ENCODE results near the gene ELOVL5. TPM values are rescaled to one million over a fixed set of nuclear protein-coding genes. Genes with fewer than 3 reads are reported as not detected.

The ELOVL5 gene
- total and polyA plus RNA-seq, 2 donors: 62.8 to 75.6 TPM

GRCh38 chr6:53382421-53382820, 33.7 kb upstream of the ELOVL5 start:
- Histone ChIP-seq H3K36me3 (ENCODE audit: control insufficient read depth in 2 of 2, insufficient read depth in 2 of 2, low read length in 1 of 2) (no peaks in the 10 kb centered on the region), H3K9me3 (ENCODE audit: control insufficient read depth in 2 of 2, insufficient read depth in 1 of 2, low read length in 1 of 2) (peaks cover 0 to 7% of the 10 kb centered on the region in 2 donors), H3K4me1 (ENCODE audit: control insufficient read depth in 2 of 2, insufficient read depth in 2 of 2, low read length in 2 of 2) (no peaks in the 10 kb centered on the region), H3K4me3 (ENCODE audit: low read length in 2 of 2) (no peak overlapping the region), H3K27me3 (ENCODE audit: control insufficient read depth in 2 of 2, insufficient read depth in 1 of 2, low read length in 1 of 2) (no peaks in the 10 kb centered on the region), H3K27ac (ENCODE audit: low read depth in 1 of 2, low read length in 1 of 2) (no peak overlapping the region)
- 97% methylated on average over 5 of the region's 5 CpGs for WGBS
- no peak for DNase-seq (ENCODE audit: low read depth in 6 of 9, low spot score in 9 of 9)

GRCh38 chr6:53378208-53378607, 29.5 kb upstream of the ELOVL5 start:
- Histone ChIP-seq H3K36me3 (ENCODE audit: control insufficient read depth in 2 of 2, insufficient read depth in 2 of 2, low read length in 1 of 2) (no peaks in the 10 kb centered on the region), H3K9me3 (ENCODE audit: control insufficient read depth in 2 of 2, insufficient read depth in 1 of 2, low read length in 1 of 2) (peaks cover 0 to 7% of the 10 kb centered on the region in 2 donors), H3K27ac (ENCODE audit: low read depth in 1 of 2, low read length in 1 of 2) (no peak overlapping the region), H3K4me3 (ENCODE audit: low read length in 2 of 2) (no peak overlapping the region), H3K27me3 (ENCODE audit: control insufficient read depth in 2 of 2, insufficient read depth in 1 of 2, low read length in 1 of 2) (no peaks in the 10 kb centered on the region), H3K4me1 (ENCODE audit: control insufficient read depth in 2 of 2, insufficient read depth in 2 of 2, low read length in 2 of 2) (no peaks in the 10 kb centered on the region)
- no peak for DNase-seq (ENCODE audit: low read depth in 6 of 9, low spot score in 9 of 9)
- WGBS: 97% methylated on average over 7 of the region's 7 CpGs

- no peak for DNase-seq (ENCODE audit: low read depth in 6 of 9, low spot score in 9 of 9)
- 80% methylated on average over 3 of the region's 3 CpGs for WGBS
- no peaks in the 10 kb centered on the region for H3K27me3 ChIP-seq (ENCODE audit: control insufficient read depth in 2 of 2, insufficient read depth in 1 of 2, low read length in 1 of 2)
Measured at GRCh38 chr6:53377793-53378192, 29.0 kb upstream of the ELOVL5 start.

GRCh38 chr6:53377289-53377688, 28.5 kb upstream of the ELOVL5 start:
- no peak overlapping the region for H3K27ac ChIP-seq (ENCODE audit: low read depth in 1 of 2, low read length in 1 of 2)
- no peaks in the 10 kb centered on the region for H3K36me3 ChIP-seq (ENCODE audit: control insufficient read depth in 2 of 2, insufficient read depth in 2 of 2, low read length in 1 of 2)
- WGBS: 100% methylated on average over 1 of the region's 1 CpG
- H3K9me3 ChIP-seq (ENCODE audit: control insufficient read depth in 2 of 2, insufficient read depth in 1 of 2, low read length in 1 of 2): peaks cover 0 to 3% of the 10 kb centered on the region in 2 donors
- H3K4me1 ChIP-seq (ENCODE audit: control insufficient read depth in 2 of 2, insufficient read depth in 2 of 2, low read length in 2 of 2): no peaks in the 10 kb centered on the region
- no peak for DNase-seq (ENCODE audit: low read depth in 6 of 9, low spot score in 9 of 9)
- no peak overlapping the region for H3K4me3 ChIP-seq (ENCODE audit: low read length in 2 of 2)
- no peaks in the 10 kb centered on the region for H3K27me3 ChIP-seq (ENCODE audit: control insufficient read depth in 2 of 2, insufficient read depth in 1 of 2, low read length in 1 of 2)

More at GRCh38 chr6:53377793-53378192, 29.0 kb upstream of the ELOVL5 start:
- Histone ChIP-seq H3K27ac (ENCODE audit: low read depth in 1 of 2, low read length in 1 of 2) (no peak overlapping the region), H3K36me3 (ENCODE audit: control insufficient read depth in 2 of 2, insufficient read depth in 2 of 2, low read length in 1 of 2) (no peaks in the 10 kb centered on the region), H3K9me3 (ENCODE audit: control insufficient read depth in 2 of 2, insufficient read depth in 1 of 2, low read length in 1 of 2) (peaks cover 0 to 6% of the 10 kb centered on the region in 2 donors), H3K4me1 (ENCODE audit: control insufficient read depth in 2 of 2, insufficient read depth in 2 of 2, low read length in 2 of 2) (no peaks in the 10 kb centered on the region), H3K4me3 (ENCODE audit: low read length in 2 of 2) (no peak overlapping the region)

- Histone ChIP-seq H3K27ac (ENCODE audit: low read depth in 1 of 2, low read length in 1 of 2) (no peak overlapping the region), H3K36me3 (ENCODE audit: control insufficient read depth in 2 of 2, insufficient read depth in 2 of 2, low read length in 1 of 2) (no peaks in the 10 kb centered on the region), H3K4me1 (ENCODE audit: control insufficient read depth in 2 of 2, insufficient read depth in 2 of 2, low read length in 2 of 2) (no peaks in the 10 kb centered on the region), H3K4me3 (ENCODE audit: low read length in 2 of 2) (no peak overlapping the region), H3K27me3 (ENCODE audit: control insufficient read depth in 2 of 2, insufficient read depth in 1 of 2, low read length in 1 of 2) (no peaks in the 10 kb centered on the region), H3K9me3 (ENCODE audit: control insufficient read depth in 2 of 2, insufficient read depth in 1 of 2, low read length in 1 of 2) (peaks cover 0 to 3% of the 10 kb centered on the region in 2 donors)
- 97% methylated on average over 5 of the region's 5 CpGs for WGBS
- DNase-seq (ENCODE audit: low read depth in 6 of 9, low spot score in 9 of 9): no peak
Measured at GRCh38 chr6:53376661-53377226, 28.0 kb upstream of the ELOVL5 start.

GRCh38 chr6:53375847-53376246, 27.1 kb upstream of the ELOVL5 start:
- Histone ChIP-seq H3K4me3 (ENCODE audit: low read length in 2 of 2) (no peak overlapping the region), H3K27me3 (ENCODE audit: control insufficient read depth in 2 of 2, insufficient read depth in 1 of 2, low read length in 1 of 2) (no peaks in the 10 kb centered on the region), H3K4me1 (ENCODE audit: control insufficient read depth in 2 of 2, insufficient read depth in 2 of 2, low read length in 2 of 2) (no peaks in the 10 kb centered on the region), H3K36me3 (ENCODE audit: control insufficient read depth in 2 of 2, insufficient read depth in 2 of 2, low read length in 1 of 2) (no peaks in the 10 kb centered on the region), H3K27ac (ENCODE audit: low read depth in 1 of 2, low read length in 1 of 2) (no peak overlapping the region), H3K9me3 (ENCODE audit: control insufficient read depth in 2 of 2, insufficient read depth in 1 of 2, low read length in 1 of 2) (no peaks in the 10 kb centered on the region)
- no peak for DNase-seq (ENCODE audit: low read depth in 6 of 9, low spot score in 9 of 9)

- peaks cover 0 to 2% of the 10 kb centered on the region in 2 donors for H3K4me1 ChIP-seq (ENCODE audit: control insufficient read depth in 2 of 2, insufficient read depth in 2 of 2, low read length in 2 of 2)
- H3K9me3 ChIP-seq (ENCODE audit: control insufficient read depth in 2 of 2, insufficient read depth in 1 of 2, low read length in 1 of 2): no peaks in the 10 kb centered on the region
- DNase-seq (ENCODE audit: low read depth in 6 of 9, low spot score in 9 of 9): no peak
- no peaks in the 10 kb centered on the region for H3K36me3 ChIP-seq (ENCODE audit: control insufficient read depth in 2 of 2, insufficient read depth in 2 of 2, low read length in 1 of 2)
- no peak overlapping the region for H3K4me3 ChIP-seq (ENCODE audit: low read length in 2 of 2)
- no peaks in the 10 kb centered on the region for H3K27me3 ChIP-seq (ENCODE audit: control insufficient read depth in 2 of 2, insufficient read depth in 1 of 2, low read length in 1 of 2)
- WGBS: 97% methylated on average over 4 of the region's 4 CpGs
- H3K27ac ChIP-seq (ENCODE audit: low read depth in 1 of 2, low read length in 1 of 2): no peak overlapping the region
Measured at GRCh38 chr6:53373638-53374037, 24.9 kb upstream of the ELOVL5 start.

- no peak for DNase-seq (ENCODE audit: low read depth in 6 of 9, low spot score in 9 of 9)
- Histone ChIP-seq H3K4me1 (ENCODE audit: control insufficient read depth in 2 of 2, insufficient read depth in 2 of 2, low read length in 2 of 2) (peaks cover 0 to 2% of the 10 kb centered on the region in 2 donors), H3K27ac (ENCODE audit: low read depth in 1 of 2, low read length in 1 of 2) (no peak overlapping the region), H3K27me3 (ENCODE audit: control insufficient read depth in 2 of 2, insufficient read depth in 1 of 2, low read length in 1 of 2) (no peaks in the 10 kb centered on the region), H3K4me3 (ENCODE audit: low read length in 2 of 2) (no peak overlapping the region), H3K36me3 (ENCODE audit: control insufficient read depth in 2 of 2, insufficient read depth in 2 of 2, low read length in 1 of 2) (no peaks in the 10 kb centered on the region), H3K9me3 (ENCODE audit: control insufficient read depth in 2 of 2, insufficient read depth in 1 of 2, low read length in 1 of 2) (peaks cover 0 to 9% of the 10 kb centered on the region in 2 donors)
- WGBS: 45% methylated on average over 6 of the region's 6 CpGs
Measured at GRCh38 chr6:53369876-53370515, 21.2 kb upstream of the ELOVL5 start.

- Histone ChIP-seq H3K9me3 (ENCODE audit: control insufficient read depth in 2 of 2, insufficient read depth in 1 of 2, low read length in 1 of 2) (peaks cover 0 to 9% of the 10 kb centered on the region in 2 donors), H3K4me1 (ENCODE audit: control insufficient read depth in 2 of 2, insufficient read depth in 2 of 2, low read length in 2 of 2) (peaks cover 0 to 2% of the 10 kb centered on the region in 2 donors), H3K4me3 (ENCODE audit: low read length in 2 of 2) (no peak overlapping the region), H3K36me3 (ENCODE audit: control insufficient read depth in 2 of 2, insufficient read depth in 2 of 2, low read length in 1 of 2) (no peaks in the 10 kb centered on the region), H3K27me3 (ENCODE audit: control insufficient read depth in 2 of 2, insufficient read depth in 1 of 2, low read length in 1 of 2) (no peaks in the 10 kb centered on the region), H3K27ac (ENCODE audit: low read depth in 1 of 2, low read length in 1 of 2) (no peak overlapping the region)
- DNase-seq (ENCODE audit: low read depth in 6 of 9, low spot score in 9 of 9): no peak
- WGBS: 97% methylated on average over 2 of the region's 2 CpGs
Measured at GRCh38 chr6:53369051-53369450, 20.3 kb upstream of the ELOVL5 start.
